Neutrophil (primary cell): ENCODE measurements around the gene TNNT1.
"Not testable (repeated sequence)": the region's sequence is repeated elsewhere in the genome, so short reads cannot be mapped to it uniquely, and the experiment has no call there.

Experiments used
- H3K27ac ChIP-seq: fragments of 200-600 bp; sonication (generic); 2 replicates; pipeline ENCODE4 v1.5.1; 2016; ENCODE audit warnings: mild to moderate bottlenecking, moderate library complexity
- H3K27me3 ChIP-seq: fragments of 200-600 bp; sonication (generic); 2 replicates; pipeline ENCODE4 v1.6.0; 2016; ENCODE audit warnings: mild to moderate bottlenecking
- H3K36me3 ChIP-seq: fragments of 200-600 bp; sonication (generic); 2 replicates; pipeline ENCODE4 v1.5.1; 2017
- H3K4me1 ChIP-seq, 2 experiments: fragments of 200-600 bp in 1 of 2; sonication (generic) in 1 of 2; 1 replicate in 1 of 2; 2 replicates in 1 of 2; pipeline versions ENCODE4 v1.5.1 to v1.6.1; 2013 to 2016; ENCODE audit warnings: low read depth in 1 of 2, low read length in 1 of 2, mild to moderate bottlenecking in 1 of 2, moderate library complexity in 1 of 2; ENCODE audit not compliant: control insufficient read depth in 1 of 2, insufficient read depth in 1 of 2
- H3K4me3 ChIP-seq, 2 experiments: fragments of 200-600 bp in 1 of 2; sonication (generic) in 1 of 2; 1 replicate in 1 of 2; 2 replicates in 1 of 2; pipeline ENCODE4 v1.5.1; 2013 to 2016; ENCODE audit warnings: low read depth in 1 of 2, low read length in 1 of 2, mild to moderate bottlenecking in 1 of 2, moderate library complexity in 1 of 2
- H3K9me3 ChIP-seq: fragments of 200-600 bp; sonication (generic); 2 replicates; pipeline ENCODE4 v1.5.1; 2016
- TF ChIP-seq, protein P1 (sequence below): fragments of 200-600 bp; sonication (generic); IDR thresholded peaks from 2 replicates; pipeline ENCODE4 v1.5.1; 2016; ENCODE audit warnings: antibody characterized with exemption

TNNT1 gene

DNA sequence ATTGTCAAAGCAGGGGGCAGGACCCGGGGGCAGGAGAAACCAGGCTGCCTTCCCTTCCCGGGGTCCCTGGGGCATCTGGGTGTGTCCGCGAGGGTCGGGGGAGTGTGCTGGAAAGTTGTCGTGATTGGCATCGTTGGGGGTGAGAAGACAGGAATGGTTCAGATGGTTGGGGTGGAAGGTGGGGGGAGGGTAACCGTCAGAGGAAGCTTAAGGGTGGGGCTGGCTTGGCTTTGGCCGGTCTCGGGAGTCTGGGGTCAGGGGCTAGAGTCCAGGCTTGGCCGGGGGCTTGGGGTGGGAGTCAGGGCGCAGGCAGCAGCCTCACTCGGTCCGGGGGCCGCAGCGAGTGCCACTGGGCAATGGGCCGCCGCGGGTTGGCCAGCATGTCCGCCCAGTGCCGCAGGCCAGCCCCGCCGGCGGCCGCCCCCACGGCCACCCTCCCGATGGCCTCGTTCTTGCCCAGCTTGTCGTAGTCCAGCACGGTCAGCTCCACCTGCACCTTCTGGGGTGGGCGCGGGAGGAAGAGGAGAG lies 24.2 kb upstream of the TNNT1 start:
- H3K27ac ChIP-seq: no peak overlapping the region
- H3K4me3 ChIP-seq: no peak overlapping the region
- no peaks in the 10 kb centered on the region for H3K9me3 ChIP-seq
- no peaks in the 10 kb centered on the region for H3K36me3 ChIP-seq
- TF ChIP-seq, protein P1, sequence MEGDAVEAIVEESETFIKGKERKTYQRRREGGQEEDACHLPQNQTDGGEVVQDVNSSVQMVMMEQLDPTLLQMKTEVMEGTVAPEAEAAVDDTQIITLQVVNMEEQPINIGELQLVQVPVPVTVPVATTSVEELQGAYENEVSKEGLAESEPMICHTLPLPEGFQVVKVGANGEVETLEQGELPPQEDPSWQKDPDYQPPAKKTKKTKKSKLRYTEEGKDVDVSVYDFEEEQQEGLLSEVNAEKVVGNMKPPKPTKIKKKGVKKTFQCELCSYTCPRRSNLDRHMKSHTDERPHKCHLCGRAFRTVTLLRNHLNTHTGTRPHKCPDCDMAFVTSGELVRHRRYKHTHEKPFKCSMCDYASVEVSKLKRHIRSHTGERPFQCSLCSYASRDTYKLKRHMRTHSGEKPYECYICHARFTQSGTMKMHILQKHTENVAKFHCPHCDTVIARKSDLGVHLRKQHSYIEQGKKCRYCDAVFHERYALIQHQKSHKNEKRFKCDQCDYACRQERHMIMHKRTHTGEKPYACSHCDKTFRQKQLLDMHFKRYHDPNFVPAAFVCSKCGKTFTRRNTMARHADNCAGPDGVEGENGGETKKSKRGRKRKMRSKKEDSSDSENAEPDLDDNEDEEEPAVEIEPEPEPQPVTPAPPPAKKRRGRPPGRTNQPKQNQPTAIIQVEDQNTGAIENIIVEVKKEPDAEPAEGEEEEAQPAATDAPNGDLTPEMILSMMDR: no peak
- peaks cover 100% of the 10 kb centered on the region for H3K27me3 ChIP-seq
- H3K4me1 ChIP-seq: no peaks in the 10 kb centered on the region

DNA sequence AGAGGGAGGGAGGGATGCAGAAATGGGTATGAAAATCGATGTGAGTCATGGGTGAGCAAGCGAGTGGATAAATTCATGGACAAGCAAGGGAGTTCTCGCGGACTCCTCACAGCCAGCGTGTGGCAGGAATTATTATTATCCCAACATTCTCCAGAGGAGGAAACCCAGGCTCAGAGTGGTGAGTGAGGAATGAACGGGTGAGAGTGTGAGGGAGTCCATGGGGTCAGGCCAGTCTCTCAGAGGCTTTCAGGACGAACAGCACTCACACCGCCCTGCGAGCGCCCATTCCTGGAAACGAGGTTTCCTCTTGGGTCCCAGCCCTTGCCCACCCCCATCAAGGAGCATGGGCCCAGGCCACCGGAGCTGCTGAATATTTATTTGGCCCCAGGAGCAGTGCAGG lies 23.7 kb upstream of the TNNT1 start:
- Histone ChIP-seq H3K9me3 (no peaks in the 10 kb centered on the region), H3K36me3 (no peaks in the 10 kb centered on the region), H3K27ac (no peak overlapping the region), H3K4me1 (no peaks in the 10 kb centered on the region), H3K27me3 (peaks cover 99% of the 10 kb centered on the region), H3K4me3 (no peak overlapping the region)
- TF ChIP-seq, protein P1: no peak

DNA sequence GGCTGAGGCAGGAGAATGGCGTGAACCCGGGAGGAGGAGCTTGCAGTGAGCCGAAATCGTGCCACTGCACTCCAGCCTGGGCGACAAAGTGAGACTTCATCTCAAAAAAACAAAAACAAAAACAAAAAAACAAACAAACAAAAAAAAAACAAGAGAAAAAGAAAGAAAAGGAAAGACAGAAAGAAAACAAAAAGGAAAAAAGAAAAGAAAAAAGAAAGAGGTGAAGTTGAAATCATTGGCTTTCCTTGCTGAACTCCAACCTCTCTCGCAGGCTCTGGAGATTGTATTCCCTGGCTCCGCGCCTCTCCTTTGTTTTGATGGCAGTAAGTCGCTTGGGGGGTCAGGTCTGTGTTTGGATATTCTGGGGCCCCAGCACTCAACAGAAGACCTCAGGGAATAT lies 23.3 kb upstream of the TNNT1 start:
- not testable (repeated sequence) for H3K9me3 ChIP-seq, H3K4me1 ChIP-seq, H3K36me3 ChIP-seq, H3K4me3 ChIP-seq, H3K27ac ChIP-seq
- peaks cover 99% of the 10 kb centered on the region for H3K27me3 ChIP-seq

DNA sequence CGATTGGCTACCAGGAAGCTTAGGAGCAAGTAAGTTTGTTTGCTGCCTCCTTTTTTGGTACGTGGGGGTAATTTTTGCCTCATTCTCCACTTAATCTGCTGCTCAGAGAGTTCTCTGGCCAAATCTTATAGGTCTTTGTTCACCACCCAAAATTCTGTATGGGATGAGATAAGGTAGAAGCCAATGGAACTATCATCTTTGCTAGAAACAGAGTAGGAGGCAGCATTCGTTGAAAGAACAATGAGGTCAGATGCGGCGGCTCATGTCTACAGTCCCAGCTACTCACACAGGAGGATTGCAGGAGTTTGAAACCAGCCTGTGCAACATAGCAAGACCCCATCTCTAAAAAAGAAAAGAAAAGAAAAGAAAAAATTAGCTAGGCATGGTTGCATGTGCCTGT lies 22.4 kb upstream of the TNNT1 start:
- no peak overlapping the region for H3K4me3 ChIP-seq
- no peaks in the 10 kb centered on the region for H3K36me3 ChIP-seq
- no peak overlapping the region for H3K27ac ChIP-seq
- peaks cover 6 to 8% of the 10 kb centered on the region in 2 experiments for H3K4me1 ChIP-seq
- peaks cover 99% of the 10 kb centered on the region for H3K27me3 ChIP-seq
- TF ChIP-seq, protein P1: no peak
- H3K9me3 ChIP-seq: no peaks in the 10 kb centered on the region

DNA sequence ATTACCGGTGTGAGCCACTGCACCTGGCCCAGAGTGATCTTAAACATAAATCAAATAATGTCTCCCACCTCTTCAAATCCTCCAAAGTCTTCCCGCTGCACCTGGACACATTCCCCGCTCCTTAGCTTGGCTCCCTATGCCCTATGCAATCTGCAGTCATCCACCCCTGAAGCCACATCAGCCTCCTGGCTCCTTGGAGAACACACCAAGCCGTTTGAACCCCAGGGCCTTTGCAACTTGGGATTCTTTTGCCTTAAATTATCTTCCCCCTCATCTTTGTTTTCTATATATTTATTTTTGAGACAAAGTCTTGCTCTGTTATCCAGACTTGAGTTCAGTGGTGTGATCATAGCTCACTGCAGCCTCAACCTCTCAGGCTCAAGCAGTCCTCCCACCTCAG lies 20.1 kb upstream of the TNNT1 start:
- no peak overlapping the region for H3K27ac ChIP-seq
- peaks cover 8 to 13% of the 10 kb centered on the region in 2 experiments for H3K4me1 ChIP-seq
- no peaks in the 10 kb centered on the region for H3K36me3 ChIP-seq
- no peak overlapping the region for H3K4me3 ChIP-seq
- peaks cover 99% of the 10 kb centered on the region for H3K27me3 ChIP-seq
- TF ChIP-seq, protein P1: no peak
- H3K9me3 ChIP-seq: no peaks in the 10 kb centered on the region

DNA sequence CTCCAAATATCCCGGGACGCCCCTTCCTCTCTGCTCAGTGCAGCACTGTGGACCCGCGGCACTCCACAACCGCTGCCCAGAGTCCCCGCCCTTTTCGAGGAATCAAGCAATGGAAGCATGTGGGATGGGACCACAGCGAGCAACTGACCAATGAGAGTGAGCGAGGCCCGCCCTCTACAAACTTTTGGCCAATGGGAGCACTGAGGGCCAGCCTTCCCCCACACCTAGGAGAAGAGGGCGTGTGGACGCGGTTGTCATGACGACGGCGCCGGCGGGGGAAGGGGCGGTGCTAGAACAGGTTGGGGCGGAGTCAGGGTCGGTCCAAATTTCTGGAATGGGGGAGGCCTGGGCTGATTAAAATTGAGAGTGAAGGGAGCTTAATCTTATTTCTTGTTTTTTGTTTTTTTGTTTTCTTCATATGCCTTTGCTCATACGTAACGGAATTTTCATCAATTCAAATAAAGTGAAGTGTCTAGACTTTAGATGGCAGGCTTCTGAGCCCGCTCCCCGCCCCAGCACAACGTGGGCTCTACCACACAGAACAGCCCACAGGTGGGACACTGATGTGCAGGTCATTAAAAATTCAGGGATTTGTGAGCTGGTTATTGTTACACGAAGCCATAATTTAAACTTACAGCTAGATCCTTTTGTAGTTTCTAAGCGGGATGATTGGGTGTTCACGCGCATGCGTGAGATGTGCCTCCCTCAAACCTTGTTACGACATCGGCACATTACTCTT lies 17.7 kb upstream of the TNNT1 start, which contains the start of gene DNAAF3:
Gene DNAAF3 (minus strand): TSS at position 84 of the 739 bp plus-strand sequence. CDS start 200 bp downstream, outside the sequence.
- no peaks in the 10 kb centered on the region for H3K9me3 ChIP-seq
- H3K27ac ChIP-seq: no peak within 1 kb of the TSS
- peak within 1 kb of the TSS in 1 of 2 experiments; percentile 10 for H3K4me3 ChIP-seq
- H3K36me3 ChIP-seq: no peaks in the 10 kb centered on the region
- H3K27me3 ChIP-seq: peaks cover 97% of the 10 kb centered on the region
- H3K4me1 ChIP-seq: peaks cover 8 to 13% of the 10 kb centered on the region in 2 experiments
- TF ChIP-seq, protein P1: no peak
